SK-N-SH (cell line): ENCODE results near the gene TCHP. TPM values are rescaled to one million over a fixed set of nuclear protein-coding genes. Genes with fewer than 3 reads are reported as not detected.
A peak's percentile ranks its signal among the peaks of the same experiment; 100 is the strongest.

Source experiments
- CTCF ChIA-PET: fragments of 300-600, 350-600 bp; formaldehyde crosslinking; extraction: SDS; loops from one replicate; lab custom pipeline; 2021; lab: Yijun Ruan, JAX
- POLR2A ChIA-PET: fragments of 350-600 bp; sonication (Branson Sonifier 250); formaldehyde crosslinking; extraction: SDS; loops from one replicate; lab custom pipeline; 2020; ENCODE audit warnings: antibody characterized with exemption, inconsistent platforms; lab: Yijun Ruan, JAX
- DNase-seq: peaks from one replicate; pipeline ENCODE4 v3.0.0; 2012
- H2AFZ ChIP-seq: fragments of 200-600 bp; sonication (generic); 2 replicates; pipeline ENCODE4 v1.8.1; 2016; ENCODE audit warnings: antibody characterized with exemption, mild to moderate bottlenecking, low read depth
- H3F3A ChIP-seq: fragments of 200-600 bp; sonication (generic); replicated peaks from 2 replicates; pipeline ENCODE3; 2016; ENCODE audit warnings: antibody characterized with exemption, mild to moderate bottlenecking; ENCODE audit not compliant: insufficient read depth
- H3K27ac ChIP-seq, 2 experiments: fragments of 200-500 bp in 1 of 2; fragments of 200-600 bp in 1 of 2; sonication (Bioruptor generic) in 1 of 2; sonication (generic), shearing (Covaris generic) in 1 of 2; 2 replicates each; pipeline versions ENCODE4 v1.5.1 to v1.6.1; 2014 to 2016; ENCODE audit warnings: low read depth in 2 of 2, inconsistent platforms in 1 of 2, low read length in 1 of 2, mild to moderate bottlenecking in 1 of 2, mixed read lengths in 1 of 2
- H3K27me3 ChIP-seq: fragments of 200-600 bp; sonication (generic), shearing (Covaris generic); 2 replicates; pipeline ENCODE4 v1.6.1; 2016; ENCODE audit warnings: mixed run types; ENCODE audit not compliant: insufficient read depth
- H3K36me3 ChIP-seq, 2 experiments: fragments of 200-500 bp in 1 of 2; fragments of 200-600 bp in 1 of 2; sonication (Bioruptor generic) in 1 of 2; sonication (generic) in 1 of 2; replicated peaks in 1 of 2; 2 replicates each; pipeline versions ENCODE3 to v1.5.1; 2014 to 2016; ENCODE audit warnings: low read length in 1 of 2, mild to moderate bottlenecking in 1 of 2; ENCODE audit not compliant: insufficient read depth in 2 of 2, control insufficient read depth in 1 of 2
- H3K4me1 ChIP-seq, 2 experiments: fragments of 200-500 bp in 1 of 2; fragments of 200-600 bp in 1 of 2; sonication (Bioruptor generic) in 1 of 2; sonication (generic), shearing (Covaris generic) in 1 of 2; 2 replicates each; pipeline versions ENCODE4 v1.5.1 to v1.6.1; 2014 to 2016; ENCODE audit warnings: low read depth in 1 of 2, low read length in 1 of 2, mixed run types in 1 of 2; ENCODE audit not compliant: insufficient read depth in 2 of 2, control insufficient read depth in 1 of 2
- H3K4me2 ChIP-seq: fragments of 200-600 bp; sonication (generic), shearing (Covaris generic); 2 replicates; pipeline ENCODE4 v1.6.1; 2017; ENCODE audit warnings: mixed run types
- H3K4me3 ChIP-seq, 2 experiments: fragments of 200-500 bp in 1 of 2; fragments of 200-600 bp in 1 of 2; sonication (Bioruptor generic) in 1 of 2; sonication (generic), shearing (Covaris generic) in 1 of 2; 2 replicates each; pipeline versions ENCODE4 v1.5.1 to v1.8.1; 2014 to 2016; ENCODE audit warnings: low read depth in 2 of 2, inconsistent platforms in 1 of 2, low read length in 1 of 2, mild to moderate bottlenecking in 1 of 2, mixed read lengths in 1 of 2, moderate library complexity in 1 of 2
- H3K79me2 ChIP-seq: fragments of 200-600 bp; sonication (generic); 2 replicates; pipeline ENCODE4 v1.8.1; 2017; ENCODE audit warnings: mild to moderate bottlenecking; ENCODE audit not compliant: insufficient read depth
- H3K9ac ChIP-seq: fragments of 200-600 bp; sonication (generic); 2 replicates; pipeline ENCODE4 v1.6.1; 2017; ENCODE audit warnings: mixed run types
- H3K9me2 ChIP-seq: fragments of 200-600 bp; sonication (generic); 2 replicates; pipeline ENCODE4 v1.6.1; 2017; ENCODE audit warnings: mixed run types
- H3K9me3 ChIP-seq: fragments of 200-600 bp; sonication (generic); 2 replicates; pipeline ENCODE4 v1.6.1; 2017; ENCODE audit warnings: mixed run types, mild to moderate bottlenecking, moderate library complexity
- H4K20me1 ChIP-seq: fragments of 200-600 bp; sonication (generic); 2 replicates; pipeline ENCODE4 v1.6.1; 2017; ENCODE audit warnings: mild to moderate bottlenecking, mixed run types; ENCODE audit not compliant: insufficient read depth
- CHD2 ChIP-seq: fragments of 150-350 bp; IDR thresholded peaks from 2 replicates; pipeline ENCODE4 v1.6.1; 2018; ENCODE audit warnings: low read length; ENCODE audit not compliant: partially characterized antibody
- CTCF ChIP-seq: fragments of 200-600 bp; sonication (generic); IDR thresholded peaks from 2 replicates; pipeline ENCODE4 v1.6.1; 2017; ENCODE audit warnings: antibody characterized with exemption, mild to moderate bottlenecking, moderate library complexity
- EP300 ChIP-seq, 2 experiments: IDR thresholded peaks; 2 replicates each; pipeline versions ENCODE4 v1.4.0 to v1.6.1; 2012; ENCODE audit warnings: borderline replicate concordance in 1 of 2, low read depth in 1 of 2, low read length in 1 of 2
- FOSL2 ChIP-seq: IDR thresholded peaks from 2 replicates; pipeline ENCODE4 v1.4.0; 2012; ENCODE audit warnings: low read depth, mild to moderate bottlenecking, moderate library complexity, borderline replicate concordance
- GATA2 ChIP-seq: sonication (generic); formaldehyde crosslinking; IDR thresholded peaks from 2 replicates; pipeline ENCODE4 v1.5.0; 2020; ENCODE audit warnings: mild to moderate bottlenecking, missing genetic modification reagents
- JUND ChIP-seq: IDR thresholded peaks from 2 replicates; pipeline ENCODE4 v1.4.0; 2012
- MXI1 ChIP-seq: IDR thresholded peaks from 2 replicates; pipeline ENCODE4 v1.6.1; 2012; ENCODE audit warnings: mild to moderate bottlenecking, low read depth, low read length, improper control_type of control experiment
- NRF1 ChIP-seq: IDR thresholded peaks from 2 replicates; pipeline ENCODE4 v1.6.1; 2012; ENCODE audit warnings: low read depth, mild to moderate bottlenecking, low read length
- RCOR1 ChIP-seq: fragments of 150-350 bp; IDR thresholded peaks from 2 replicates; pipeline ENCODE4 v1.6.1; 2017; ENCODE audit warnings: antibody characterized with exemption, low read length
- RFX5 ChIP-seq: IDR thresholded peaks from 2 replicates; pipeline ENCODE4 v1.6.1; 2012; ENCODE audit warnings: mild to moderate bottlenecking, improper control_type of control experiment, low read length
- SIN3A ChIP-seq: IDR thresholded peaks from 2 replicates; pipeline ENCODE4 v1.6.1; 2012; ENCODE audit warnings: low read depth, mild to moderate bottlenecking, low read length, moderate library complexity, borderline replicate concordance
- TEAD4 ChIP-seq: IDR thresholded peaks from 2 replicates; pipeline ENCODE4 v1.4.0; 2012; ENCODE audit warnings: mild to moderate bottlenecking, borderline replicate concordance; ENCODE audit not compliant: insufficient read depth
- USF1 ChIP-seq: IDR thresholded peaks from 2 replicates; pipeline ENCODE4 v1.4.0; 2012; ENCODE audit warnings: low read depth, borderline replicate concordance
- ZBTB33 ChIP-seq: IDR thresholded peaks from 2 replicates; pipeline ENCODE4 v1.4.0; 2012; ENCODE audit warnings: low read depth, borderline replicate concordance
- WGBS: methylation state at CpG from one replicate; pipeline ENCODE4 v1.1.6; 2017; ENCODE audit warnings: low lambda C conversion rate; 5-methylcytosine and 5-hydroxymethylcytosine counted together
- polyA plus RNA-seq, 3 experiments: library from polyadenylated mRNA; depleted of rRNA; stranded (reverse); fragments of >200 nt; gene quantifications; 2 replicates each; pipeline ENCODE4 v1.2.3, GENCODE V29; 2012

Gene TCHP
- polyA plus RNA-seq, 1 of the 3 experiments (the other 2 are of a cell fraction) = 37.3 TPM

- H2AFZ ChIP-seq = no peak overlapping the region
- CTCF ChIA-PET = interaction anchor here (0.6 to 1.9 kb wide), 4 partner anchors 12 to 60 kb away, joined by 3 to 9 read pairs (median 3); no protein-coding TSS in a partner anchor
- WGBS = 91% methylated on average over 12 of the region's 12 CpGs
- TF ChIP-seq CTCF = no peak
- TF ChIP-seq FOSL2 = no peak
- TF ChIP-seq ZBTB33 = no peak
- no peak for TF ChIP-seq USF1
- TF ChIP-seq GATA2 (CRISPR knock-in tag) = peak; percentile 56
- no peak for TF ChIP-seq EP300 (IDR thresholded peaks at IDR 0.05; ENCODE audit: borderline replicate concordance in 1 of 2, low read depth in 1 of 2, low read length in 1 of 2)
- no peak for TF ChIP-seq SIN3A
- TF ChIP-seq RFX5 = no peak
- TF ChIP-seq JUND = no peak
- TF ChIP-seq TEAD4 = no peak
- no peak for TF ChIP-seq NRF1
- TF ChIP-seq CHD2 = peak; percentile 35
- TF ChIP-seq RCOR1 = peak; percentile 68; the same call in 1 of the 2 replicates
- TF ChIP-seq MXI1 = peak; percentile 97
- TF ChIP-seq, all 33 proteins: peak for 4
- Histone ChIP-seq H3K79me2 (no peaks in the 10 kb centered on the region), H4K20me1 (no peaks in the 10 kb centered on the region), H3K9me2 (no peaks in the 10 kb centered on the region), H3K9ac (no peak overlapping the region), H3K4me2 (no peak overlapping the region), H3K27me3 (no peaks in the 10 kb centered on the region), H3K9me3 (no peaks in the 10 kb centered on the region), H3K4me3 (no peak overlapping the region), H3K27ac (peak overlapping the region in 1 of 2 experiments; percentile 79; a peak in 2 of 4 replicates), H3F3A (peaks cover 4% of the 10 kb centered on the region), H3K4me1 (peaks cover 0 to 22% of the 10 kb centered on the region in 2 experiments; a peak in 1 of 4 replicates), H3K36me3 (peaks cover 29 to 63% of the 10 kb centered on the region in 2 experiments)
- POLR2A ChIA-PET = no interaction called here
- peak; percentile 86 for DNase-seq
These were observed 12.8 kb downstream of the TCHP start for GRCh38 chr12:109912855-109913321.
